Activated CD4-positive, alpha-beta T cell treated with anti-CD3 and anti-CD28 coated beads for 24 hours (primary cell): ENCODE data around the gene ANKRD33B.
"Not testable (repeated sequence)": the region's sequence is repeated elsewhere in the genome, so short reads cannot be mapped to it uniquely, and the experiment has no call there.

Experiments used
- DNase-seq, 2 donors: peaks; one replicate each; pipeline ENCODE4 v3.0.0-alpha.2; 2020; ENCODE audit warnings: low read depth in 2 of 2

ANKRD33B gene

GRCh38 chr5:10655972-10656830, 92.3 kb downstream of the ANKRD33B start:
- DNase-seq = no peak

GRCh38 chr5:10658265-10658664, 94.4 kb downstream of the ANKRD33B start:
- DNase-seq = no peak

GRCh38 chr5:10660135-10660534, 96.3 kb downstream of the ANKRD33B start:
- DNase-seq = no peak

GRCh38 chr5:10660720-10661387, 97.0 kb downstream of the ANKRD33B start:
- no peak for DNase-seq

- no peak for DNase-seq
Observed at GRCh38 chr5:10661401-10661800, 97.5 kb downstream of the ANKRD33B start.

GRCh38 chr5:10662083-10662482, 98.2 kb downstream of the ANKRD33B start:
- DNase-seq = no peak

- no peak for DNase-seq
Observed at GRCh38 chr5:10662661-10663488, 99.0 kb downstream of the ANKRD33B start.

- no peak for DNase-seq
Observed at GRCh38 chr5:10663489-10664179, 99.8 kb downstream of the ANKRD33B start.

- DNase-seq = not testable (repeated sequence)
Observed at GRCh38 chr5:10664180-10664769, 100.4 kb downstream of the ANKRD33B start.

GRCh38 chr5:10665799-10666198, 101.9 kb downstream of the ANKRD33B start:
- no peak for DNase-seq

GRCh38 chr5:10666531-10667299, 102.8 kb downstream of the ANKRD33B start:
- no peak for DNase-seq

GRCh38 chr5:10667431-10668057, 103.7 kb downstream of the ANKRD33B start:
- no peak for DNase-seq

- DNase-seq = no peak
Observed at GRCh38 chr5:10668697-10669096, 104.8 kb downstream of the ANKRD33B start.

GRCh38 chr5:10669983-10670382, 106.1 kb downstream of the ANKRD33B start:
- no peak for DNase-seq

- no peak for DNase-seq
Observed at GRCh38 chr5:10671041-10672008, 107.5 kb downstream of the ANKRD33B start.

- no peak for DNase-seq
Observed at GRCh38 chr5:10672146-10673016, 108.5 kb downstream of the ANKRD33B start.

GRCh38 chr5:10673017-10673389, 109.1 kb downstream of the ANKRD33B start:
- no peak for DNase-seq

- no peak for DNase-seq
Observed at GRCh38 chr5:10673407-10673806, 109.5 kb downstream of the ANKRD33B start.
